H1 (cell line): ENCODE results near the gene CCDC81. TPM values are rescaled to one million over a fixed set of nuclear protein-coding genes. Genes with fewer than 3 reads are reported as not detected.

Experiments
- CTCF ChIA-PET: fragments of 300-600 bp; sonication (Branson Sonifier 250); formaldehyde crosslinking; loops from one replicate; lab custom pipeline; 2021; ENCODE audit not compliant: partially characterized antibody; lab: Charles Lee
- POLR2A ChIA-PET: fragments of 300-600 bp; sonication (Branson Sonifier 250); formaldehyde crosslinking; loops from one replicate; lab custom pipeline; 2021; ENCODE audit warnings: inconsistent platforms; ENCODE audit not compliant: partially characterized antibody; lab: Charles Lee
- DNase-seq, 2 experiments: peaks; one replicate each; pipeline versions ENCODE4 v3.0.0 to v3.0.0-alpha.2; 2010 to 2022; ENCODE audit warnings: low spot score in 2 of 2, low read depth in 1 of 2, mixed read lengths in 1 of 2
- FAIRE-seq: peaks from 2 replicates; lab custom pipeline; 2011; peaks lifted over from hg19 to GRCh38; lab: Jason Lieb, UNC
- H2AFZ ChIP-seq: 2 replicates; pipeline ENCODE4 v1.8.1; 2012; ENCODE audit warnings: low read length, inconsistent platforms
- H2AK5ac ChIP-seq: 2 replicates; pipeline ENCODE4 v1.6.1; 2013; ENCODE audit warnings: low read depth, low read length
- H2BK120ac ChIP-seq: replicated peaks from 2 replicates; pipeline ENCODE3; 2013; ENCODE audit warnings: low read depth, low read length, inconsistent platforms
- H2BK12ac ChIP-seq: 2 replicates; pipeline ENCODE4 v1.6.1; 2013; ENCODE audit warnings: low read depth, low read length
- H2BK15ac ChIP-seq: 2 replicates; pipeline ENCODE4 v1.6.1; 2013; ENCODE audit warnings: low read length
- H2BK20ac ChIP-seq: 2 replicates; pipeline ENCODE4 v1.6.1; 2013; ENCODE audit warnings: low read length
- H2BK5ac ChIP-seq: 2 replicates; pipeline ENCODE4 v1.6.1; 2013; ENCODE audit warnings: low read depth, low read length
- H3K14ac ChIP-seq: 2 replicates; pipeline ENCODE4 v1.6.1; 2013; ENCODE audit warnings: inconsistent platforms; ENCODE audit not compliant: insufficient read length
- H3K18ac ChIP-seq: 2 replicates; pipeline ENCODE4 v1.6.1; 2013; ENCODE audit warnings: low read length; ENCODE audit errors: extremely low read depth
- H3K23ac ChIP-seq: 2 replicates; pipeline ENCODE4 v1.6.1; 2013; ENCODE audit warnings: inconsistent platforms; ENCODE audit not compliant: insufficient read length
- H3K23me2 ChIP-seq: 2 replicates; pipeline ENCODE4 v1.6.1; 2013; ENCODE audit warnings: low read depth, low read length
- H3K27ac ChIP-seq: 2 replicates; pipeline ENCODE4 v1.6.1; 2011; ENCODE audit warnings: low read depth, low read length, inconsistent platforms
- H3K27me3 ChIP-seq, 4 experiments: replicated peaks in 1 of 4; 1 replicate in 1 of 4; 2 replicates in 3 of 4; pipeline versions ENCODE4 v1.6.1 to v1.8.1; 2011 to 2013; ENCODE audit warnings: low read length in 3 of 4, mild to moderate bottlenecking in 3 of 4, inconsistent platforms in 2 of 4, mixed read lengths in 2 of 4, moderate library complexity in 1 of 4; ENCODE audit not compliant: control insufficient read depth in 3 of 4, insufficient read depth in 3 of 4; ENCODE audit errors: extremely low read depth in 1 of 4
- H3K36me3 ChIP-seq, 4 experiments: 2 replicates each; pipeline versions ENCODE4 v1.6.1 to v1.8.1; 2011 to 2013; ENCODE audit warnings: mild to moderate bottlenecking in 4 of 4, low read length in 3 of 4, moderate library complexity in 2 of 4, control low read depth in 1 of 4, inconsistent platforms in 1 of 4; ENCODE audit not compliant: insufficient read depth in 4 of 4, control insufficient read depth in 2 of 4
- H3K4ac ChIP-seq: replicated peaks from 2 replicates; pipeline ENCODE3; 2013; ENCODE audit warnings: low read length, low read depth, mixed read lengths, inconsistent platforms; ENCODE audit not compliant: insufficient read length
- H3K4me1 ChIP-seq, 4 experiments: replicated peaks in 1 of 4; 1 replicate in 1 of 4; 2 replicates in 3 of 4; pipeline versions ENCODE4 v1.6.1 to v1.8.1; 2011 to 2013; ENCODE audit warnings: low read length in 3 of 4, inconsistent platforms in 2 of 4, mixed read lengths in 1 of 4; ENCODE audit not compliant: insufficient read depth in 4 of 4, control insufficient read depth in 3 of 4
- H3K4me2 ChIP-seq, 2 experiments: 2 replicates each; pipeline versions ENCODE4 v1.6.1 to v1.8.1; 2011 to 2013; ENCODE audit warnings: low read depth in 2 of 2, low read length in 2 of 2, control low read depth in 1 of 2, inconsistent platforms in 1 of 2, mild to moderate bottlenecking in 1 of 2; ENCODE audit not compliant: insufficient read depth in 1 of 2
- H3K4me3 ChIP-seq, 4 experiments: fragments of 200-600, 300-600 bp in 1 of 4; sonication (generic), shearing (Covaris generic), sonication (Bioruptor Twin) in 1 of 4; 2 replicates each; pipeline versions ENCODE4 v1.5.1 to v1.8.1; 2011 to 2016; ENCODE audit warnings: low read length in 4 of 4, low read depth in 3 of 4, control low read depth in 2 of 4, inconsistent platforms in 2 of 4, mild to moderate bottlenecking in 2 of 4, mixed read lengths in 1 of 4, moderate library complexity in 1 of 4; ENCODE audit not compliant: insufficient read depth in 2 of 4; ENCODE audit errors: extremely low read depth in 1 of 4
- H3K56ac ChIP-seq: replicated peaks from 2 replicates; pipeline ENCODE3; 2013; ENCODE audit warnings: low read depth, mild to moderate bottlenecking, mixed read lengths, low read length, inconsistent platforms; ENCODE audit not compliant: insufficient read length
- H3K79me1 ChIP-seq: 2 replicates; pipeline ENCODE4 v1.6.1; 2013; ENCODE audit warnings: low read depth, low read length, control low read depth
- H3K79me2 ChIP-seq, 2 experiments: 2 replicates each; pipeline versions ENCODE4 v1.6.1 to v1.8.1; 2012 to 2013; ENCODE audit warnings: low read length in 2 of 2, mild to moderate bottlenecking in 2 of 2, inconsistent platforms in 1 of 2; ENCODE audit not compliant: insufficient read depth in 2 of 2, control insufficient read depth in 1 of 2
- H3K9ac ChIP-seq, 4 experiments: replicated peaks in 1 of 4; 1 replicate in 1 of 4; 2 replicates in 3 of 4; pipeline versions ENCODE4 v1.6.1 to v1.8.1; 2011 to 2013; ENCODE audit warnings: low read depth in 3 of 4, low read length in 3 of 4, control low read depth in 2 of 4, mild to moderate bottlenecking in 2 of 4, moderate library complexity in 2 of 4, inconsistent platforms in 1 of 4; ENCODE audit errors: extremely low read depth in 1 of 4
- H3K9me3 ChIP-seq, 2 experiments: 2 replicates each; pipeline versions ENCODE4 v1.6.1 to v1.8.1; 2012 to 2013; ENCODE audit warnings: mild to moderate bottlenecking in 2 of 2, moderate library complexity in 2 of 2, control low read depth in 1 of 2, inconsistent platforms in 1 of 2, low read depth in 1 of 2, low read length in 1 of 2, mixed read lengths in 1 of 2; ENCODE audit not compliant: insufficient read depth in 2 of 2
- H4K20me1 ChIP-seq, 2 experiments: replicated peaks in 1 of 2; 2 replicates each; pipeline versions ENCODE3 to v1.8.1; 2011 to 2013; ENCODE audit warnings: inconsistent platforms in 2 of 2, low read length in 2 of 2, mild to moderate bottlenecking in 1 of 2; ENCODE audit not compliant: insufficient read depth in 2 of 2, control insufficient read depth in 1 of 2
- H4K5ac ChIP-seq: 2 replicates; pipeline ENCODE4 v1.6.1; 2013; ENCODE audit warnings: low read length, low read depth, mixed read lengths, inconsistent platforms; ENCODE audit not compliant: insufficient read length
- H4K8ac ChIP-seq: 2 replicates; pipeline ENCODE4 v1.8.0; 2013; ENCODE audit warnings: mild to moderate bottlenecking, moderate library complexity, low read length, inconsistent platforms; ENCODE audit not compliant: insufficient read depth; ENCODE audit errors: extremely low read depth
- H4K91ac ChIP-seq: replicated peaks from 2 replicates; pipeline ENCODE3; 2013; ENCODE audit warnings: low read length, mixed read lengths, inconsistent platforms; ENCODE audit not compliant: insufficient read length
- CEBPB ChIP-seq: IDR thresholded peaks from 2 replicates; pipeline ENCODE4 v1.6.1; 2012; ENCODE audit warnings: low read depth, low read length
- RAD21 ChIP-seq, 2 experiments: IDR thresholded peaks in 1 of 2; conservative IDR thresholded peaks in 1 of 2; 2 replicates each; pipeline ENCODE4 v1.6.1; 2011; ENCODE audit warnings: low read depth in 2 of 2, low read length in 2 of 2, improper control_type of control experiment in 1 of 2, inconsistent platforms in 1 of 2, mild to moderate bottlenecking in 1 of 2, moderate library complexity in 1 of 2
- WGBS, 2 experiments: shearing (Covaris generic) in 1 of 2; methylation state at CpG; one replicate each; pipeline versions ENCODE4 v1.1.6 to v1.1.7; 2013 to 2015; ENCODE audit warnings: low lambda C conversion rate in 2 of 2, mixed read lengths in 2 of 2, inconsistent platforms in 1 of 2, low coverage in 1 of 2, missing lambda C conversion rate in 1 of 2; ENCODE audit not compliant: insufficient replicate concordance in 2 of 2, insufficient coverage in 1 of 2, insufficient read length in 1 of 2; ENCODE audit errors: extremely low coverage in 1 of 2, missing lambda C conversion rate in 1 of 2; 5-methylcytosine and 5-hydroxymethylcytosine counted together
- polyA plus RNA-seq, 7 experiments: library from polyadenylated mRNA; depleted of rRNA in 3 of 7; stranded (reverse) in 5 of 7; unstranded in 2 of 7; fragments of >200 nt in 5 of 7; fragments of 200-250 nt in 2 of 7; gene quantifications; 1 replicate in 5 of 7; 2 replicates in 1 of 7; 4 replicates in 1 of 7; pipeline versions ENCODE4 v1.2.1 to v1.2.3, GENCODE V29; 2011 to 2013; ENCODE audit warnings: missing spikeins in 2 of 7, mixed read lengths in 2 of 7
- total RNA-seq: library from RNA; stranded (reverse); fragmentation: NEBNext Ultra II Directional; extraction: Animal tissue kit (Norgen Biotek cat#: 25700); gene quantifications from 2 replicates; pipeline ENCODE4 v1.2.1, GENCODE V29; 2021

Gene CCDC81
- total and polyA plus RNA-seq, 2 of the 8 experiments (the other 6 are each of a cell fraction or from before 2014, with no cell fraction given): 0.30 to 0.58 TPM

DNA sequence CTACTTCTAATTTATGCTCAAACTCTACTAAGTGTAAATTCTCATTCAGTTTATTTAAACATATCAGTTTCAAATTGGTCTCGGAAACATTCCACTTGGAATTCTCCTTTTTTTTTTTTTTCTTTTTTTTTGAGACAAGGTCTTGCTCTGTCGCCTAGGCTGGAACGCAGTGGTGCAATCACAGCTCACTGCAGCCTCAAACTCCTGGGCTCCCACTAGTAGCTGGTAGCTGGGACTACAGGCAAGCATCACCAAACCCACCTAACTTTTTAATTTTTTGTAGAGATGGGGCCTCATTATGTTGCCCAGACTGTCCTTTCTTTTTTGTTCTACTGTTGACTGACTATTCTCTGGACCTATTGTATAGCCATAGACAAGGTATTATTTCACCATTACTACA, 33.3 kb upstream of the CCDC81 start:
- Histone ChIP-seq H3K18ac (no peak overlapping the region), H2BK20ac (no peak overlapping the region), H3K56ac (no peak overlapping the region), H2AK5ac (no peak overlapping the region), H2BK15ac (no peak overlapping the region), H4K20me1 (no peaks in the 10 kb centered on the region), H3K36me3 (peaks cover 0 to 21% (median 9%) of the 10 kb centered on the region in 4 experiments; a peak in 3 of 8 replicates), H3K9ac (no peak overlapping the region), H3K27ac (no peak overlapping the region), H2AFZ (no peak overlapping the region), H3K79me1 (no peaks in the 10 kb centered on the region), H3K4me3 (no peak overlapping the region), H4K5ac (no peak overlapping the region), H3K4me1 (no peaks in the 10 kb centered on the region), H3K4me2 (no peak overlapping the region), H2BK5ac (no peak overlapping the region), H3K4ac (no peak overlapping the region), H3K27me3 (no peaks in the 10 kb centered on the region), H2BK12ac (no peak overlapping the region), H3K9me3 (no peaks in the 10 kb centered on the region; a peak in 1 of 4 replicates), H4K91ac (no peak overlapping the region), H2BK120ac (no peak overlapping the region), H3K79me2 (peaks cover 0 to 12% of the 10 kb centered on the region in 2 experiments; a peak in 2 of 4 replicates), H3K23ac (no peak overlapping the region), H4K8ac (no peak overlapping the region), H3K23me2 (no peaks in the 10 kb centered on the region), H3K14ac (no peak overlapping the region)
- TF ChIP-seq CEBPB (peak; percentile 28; the same call in 1 of the 2 replicates), RAD21 (IDR thresholded peaks at IDR 0.05 in 1 of 2, conservative IDR thresholded peaks at IDR 0.05 in 1 of 2; ENCODE audit: low read depth in 2 of 2, low read length in 2 of 2) (no peak)
- FAIRE-seq: no peak
- CTCF ChIA-PET: interaction anchor here (0.7 to 0.9 kb wide), 2 partner anchors 19 to 598 kb away, joined by 3 to 5 read pairs; no protein-coding TSS in a partner anchor
- POLR2A ChIA-PET: no interaction called here
- DNase-seq: no peak
- 88% methylated on average over 1 of the region's 3 CpGs; no CpG with 5 or more reads in 1 of the 2 experiments for WGBS, 2 experiments
